GM23338 (cell line): Measurements from ENCODE around the gene TGFBRAP1. TPM values are rescaled to one million over a fixed set of nuclear protein-coding genes. Genes with fewer than 3 reads are reported as not detected.

Experiments used
- ATAC-seq: fragments of 200-7000 bp; cut with Tn5 transposase; 3 replicates; pipeline ENCODE4 v1.9.1; 2020
- DNase-seq: peaks from one replicate; pipeline ENCODE4 v3.0.0-alpha.2; 2015; ENCODE audit warnings: low spot score
- H2AFZ ChIP-seq: fragments of 200-600 bp; sonication (generic); 2 replicates; pipeline ENCODE4 v1.8.0; 2016; ENCODE audit warnings: antibody characterized with exemption, mild to moderate bottlenecking, moderate library complexity
- H3F3A ChIP-seq: fragments of 200-600 bp; sonication (generic); replicated peaks from 2 replicates; pipeline ENCODE4 v1.8.0; 2017; ENCODE audit warnings: antibody characterized with exemption, mixed run types, low read depth
- H3K27ac ChIP-seq: fragments of 200-600 bp; sonication (generic); 2 replicates; pipeline ENCODE4 v1.6.1; 2016; ENCODE audit warnings: low read depth
- H3K27me3 ChIP-seq: fragments of 200-600 bp; sonication (generic); 2 replicates; pipeline ENCODE4 v1.8.0; 2016; ENCODE audit warnings: mild to moderate bottlenecking, mixed run types, moderate library complexity; ENCODE audit not compliant: insufficient read depth
- H3K36me3 ChIP-seq: fragments of 200-600 bp; sonication (generic); 2 replicates; pipeline ENCODE4 v1.8.0; 2016; ENCODE audit warnings: mild to moderate bottlenecking; ENCODE audit not compliant: insufficient read depth
- H3K4me1 ChIP-seq: fragments of 200-600 bp; sonication (generic); 2 replicates; pipeline ENCODE4 v1.8.0; 2016; ENCODE audit warnings: mild to moderate bottlenecking, moderate library complexity; ENCODE audit not compliant: insufficient read depth
- H3K4me2 ChIP-seq: fragments of 200-600 bp; sonication (generic); 2 replicates; pipeline ENCODE4 v1.7.1; 2017; ENCODE audit warnings: mixed run types
- H3K4me3 ChIP-seq: fragments of 200-600 bp; sonication (generic); 2 replicates; pipeline ENCODE4 v1.6.1; 2016; ENCODE audit warnings: mixed run types
- H3K79me2 ChIP-seq: fragments of 200-600 bp; sonication (generic); replicated peaks from 2 replicates; pipeline ENCODE4 v1.8.0; 2017; ENCODE audit warnings: mild to moderate bottlenecking; ENCODE audit not compliant: insufficient read depth
- H3K9me2 ChIP-seq: fragments of 200-600 bp; sonication (generic); 2 replicates; pipeline ENCODE4 v1.8.0; 2017; ENCODE audit not compliant: insufficient read depth
- H4K20me1 ChIP-seq: fragments of 200-600 bp; sonication (generic); replicated peaks from 2 replicates; pipeline ENCODE4 v1.8.0; 2017; ENCODE audit warnings: mild to moderate bottlenecking; ENCODE audit not compliant: insufficient read depth
- H3K27ac Mint-ChIP-seq: 2 replicates; pipeline ENCODE4 v1.8.0; 2020; ENCODE audit warnings: inconsistent platforms, mild to moderate bottlenecking, moderate library complexity, mixed read lengths
- H3K27me3 Mint-ChIP-seq: 3 replicates; pipeline ENCODE4 v1.8.0; 2022; ENCODE audit warnings: low read depth, mild to moderate bottlenecking, moderate library complexity, mixed read lengths, inconsistent platforms; ENCODE audit not compliant: insufficient read depth, poor library complexity
- H3K36me3 Mint-ChIP-seq: 3 replicates; pipeline ENCODE4 v1.8.0; 2021; ENCODE audit warnings: low read depth, mild to moderate bottlenecking, inconsistent platforms, moderate library complexity, mixed read lengths
- H3K4me1 Mint-ChIP-seq: 3 replicates; pipeline ENCODE4 v1.8.0; 2020; ENCODE audit warnings: mild to moderate bottlenecking, inconsistent platforms, mixed read lengths
- H3K4me3 Mint-ChIP-seq: 3 replicates; pipeline ENCODE4 v1.8.0; 2021; ENCODE audit warnings: moderate library complexity, mild to moderate bottlenecking, inconsistent platforms, mixed read lengths
- H3K9me3 Mint-ChIP-seq: 3 replicates; pipeline ENCODE4 v1.8.0; 2020; ENCODE audit warnings: moderate library complexity, mild to moderate bottlenecking, inconsistent platforms, mixed read lengths
- CREB1 ChIP-seq: fragments of 250-450 bp; sonication (Bioruptor Pico); IDR thresholded peaks from 2 replicates; pipeline ENCODE4 v1.5.0; 2020; ENCODE audit warnings: low read depth, mild to moderate bottlenecking, moderate library complexity
- CTCF ChIP-seq, 2 experiments: fragments of 200-600 bp in 1 of 2; sonication (generic) in 1 of 2; conservative IDR thresholded peaks; 2 replicates each; pipeline versions ENCODE4 v1.5.1 to v1.6.1; 2016 to 2017; ENCODE audit warnings: antibody characterized with exemption in 2 of 2, low read depth in 2 of 2, mild to moderate bottlenecking in 2 of 2, moderate library complexity in 1 of 2
- ETS1 ChIP-seq: IDR thresholded peaks from 2 replicates; pipeline ENCODE4 v1.6.1; 2016; ENCODE audit warnings: antibody characterized with exemption
- EZH2 ChIP-seq: fragments of 200-600 bp; sonication (generic); IDR thresholded peaks from one replicate; pipeline ENCODE4 v1.8.0; 2017; ENCODE audit warnings: antibody characterized with exemption, mild to moderate bottlenecking, low read depth; ENCODE audit not compliant: unreplicated experiment
- EZH2phosphoT487 ChIP-seq: fragments of 200-600 bp; sonication (generic); IDR thresholded peaks from one replicate; pipeline ENCODE4 v1.8.1; 2018; ENCODE audit warnings: antibody characterized with exemption; ENCODE audit not compliant: unreplicated experiment
- NANOG ChIP-seq: IDR thresholded peaks from 2 replicates; pipeline ENCODE4 v1.6.1; 2016; ENCODE audit warnings: antibody characterized with exemption, borderline replicate concordance
- POLR2AphosphoS5 ChIP-seq: IDR thresholded peaks from 2 replicates; pipeline ENCODE4 v1.6.1; 2016; ENCODE audit warnings: antibody characterized with exemption, low read depth
- ZNF114 ChIP-seq: fragments of 250-450 bp; sonication (Bioruptor Pico); IDR thresholded peaks from 2 replicates; pipeline ENCODE4 v1.5.0; 2020; ENCODE audit warnings: mild to moderate bottlenecking, moderate library complexity
- ZNF331 ChIP-seq: fragments of 250-450 bp; sonication (Bioruptor Pico); IDR thresholded peaks from 2 replicates; pipeline ENCODE4 v1.5.0; 2020; ENCODE audit warnings: low read depth, mild to moderate bottlenecking, moderate library complexity
- polyA plus RNA-seq: library from polyadenylated mRNA; unstranded; fragments of >200 nt; fragmentation: Nextera tagmentation; extraction: Ambion mirVana; gene quantifications from 2 replicates; pipeline ENCODE4 v1.2.1, GENCODE V29; 2016
- total RNA-seq: library from RNA; depleted of rRNA; stranded (reverse); fragments of >200 nt; shearing (Covaris generic); gene quantifications from 2 replicates; pipeline ENCODE4 v1.2.3, GENCODE V29; 2014
- TF ChIP-seq, protein P1 (sequence below): IDR thresholded peaks from one replicate; pipeline ENCODE4 v1.6.1; 2018; ENCODE audit warnings: antibody characterized with exemption; ENCODE audit not compliant: unreplicated experiment
- TF ChIP-seq, protein P2 (sequence below): fragments of 250-450 bp; sonication (Bioruptor Pico); IDR thresholded peaks from 2 replicates; pipeline ENCODE4 v1.5.0; 2020; ENCODE audit warnings: mild to moderate bottlenecking, moderate library complexity

The TGFBRAP1 gene
- total and polyA plus RNA-seq, 2 experiments from 2014 or later = 6.3 to 23.5 TPM

DNA sequence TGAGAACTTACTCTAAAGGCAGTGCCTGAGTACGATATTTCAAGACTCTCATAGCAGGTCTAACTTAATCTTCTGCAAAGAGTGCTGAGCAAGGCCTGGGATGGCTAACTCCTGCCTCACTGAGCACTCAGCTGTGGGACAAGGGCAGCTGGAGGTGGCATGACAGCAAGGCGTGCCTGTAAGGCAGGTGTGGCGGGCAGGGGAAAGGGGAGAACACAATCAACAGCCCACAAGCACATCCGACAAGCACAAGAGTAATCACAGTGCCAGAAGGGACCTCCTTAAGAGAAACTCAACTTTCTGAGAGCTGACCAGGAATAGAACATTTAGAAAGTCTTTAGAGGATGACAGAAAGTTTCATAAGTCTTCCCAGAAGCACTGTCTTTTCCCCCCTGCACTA is 46.0 kb downstream of the TGFBRAP1 start:
- Mint-ChIP-seq H3K4me1 (peaks cover 4% of the 10 kb centered on the region; the same call in 2 of the 3 replicates), H3K36me3 (peaks cover 31% of the 10 kb centered on the region), H3K27me3 (peaks cover 6% of the 10 kb centered on the region), H3K9me3 (no peaks in the 10 kb centered on the region), H3K27ac (no peak overlapping the region), H3K4me3 (no peak overlapping the region)
- no peak overlapping the region for H2AFZ ChIP-seq
- DNase-seq = no peak
- H3K4me2 ChIP-seq = no peak overlapping the region
- H3K27ac ChIP-seq = no peak overlapping the region
- H3K36me3 ChIP-seq = 0 out of 2 replicates have a peak, but pooled peaks cover 5% of the 10 kb centered on the region
- no peaks in the 10 kb centered on the region for H3F3A ChIP-seq
- no peaks in the 10 kb centered on the region for H3K79me2 ChIP-seq
- H3K9me2 ChIP-seq = no peaks in the 10 kb centered on the region
- H4K20me1 ChIP-seq = no peaks in the 10 kb centered on the region; the same call in none of the 2 replicates
- ATAC-seq = no peak
- no peak overlapping the region for H3K4me3 ChIP-seq
- no peaks in the 10 kb centered on the region for H3K27me3 ChIP-seq
- H3K4me1 ChIP-seq = no peaks in the 10 kb centered on the region
- TF ChIP-seq ETS1 (no peak), CTCF (conservative IDR thresholded peaks at IDR 0.05; ENCODE audit: low read depth in 2 of 2) (no peak), NANOG (no peak), POLR2AphosphoS5 (no peak), ZNF331 (CRISPR knock-in tag) (no peak), EZH2phosphoT487 (no peak), CREB1 (CRISPR knock-in tag) (no peak), ZNF114 (no peak), EZH2 (no peak)
- TF ChIP-seq, protein P1, sequence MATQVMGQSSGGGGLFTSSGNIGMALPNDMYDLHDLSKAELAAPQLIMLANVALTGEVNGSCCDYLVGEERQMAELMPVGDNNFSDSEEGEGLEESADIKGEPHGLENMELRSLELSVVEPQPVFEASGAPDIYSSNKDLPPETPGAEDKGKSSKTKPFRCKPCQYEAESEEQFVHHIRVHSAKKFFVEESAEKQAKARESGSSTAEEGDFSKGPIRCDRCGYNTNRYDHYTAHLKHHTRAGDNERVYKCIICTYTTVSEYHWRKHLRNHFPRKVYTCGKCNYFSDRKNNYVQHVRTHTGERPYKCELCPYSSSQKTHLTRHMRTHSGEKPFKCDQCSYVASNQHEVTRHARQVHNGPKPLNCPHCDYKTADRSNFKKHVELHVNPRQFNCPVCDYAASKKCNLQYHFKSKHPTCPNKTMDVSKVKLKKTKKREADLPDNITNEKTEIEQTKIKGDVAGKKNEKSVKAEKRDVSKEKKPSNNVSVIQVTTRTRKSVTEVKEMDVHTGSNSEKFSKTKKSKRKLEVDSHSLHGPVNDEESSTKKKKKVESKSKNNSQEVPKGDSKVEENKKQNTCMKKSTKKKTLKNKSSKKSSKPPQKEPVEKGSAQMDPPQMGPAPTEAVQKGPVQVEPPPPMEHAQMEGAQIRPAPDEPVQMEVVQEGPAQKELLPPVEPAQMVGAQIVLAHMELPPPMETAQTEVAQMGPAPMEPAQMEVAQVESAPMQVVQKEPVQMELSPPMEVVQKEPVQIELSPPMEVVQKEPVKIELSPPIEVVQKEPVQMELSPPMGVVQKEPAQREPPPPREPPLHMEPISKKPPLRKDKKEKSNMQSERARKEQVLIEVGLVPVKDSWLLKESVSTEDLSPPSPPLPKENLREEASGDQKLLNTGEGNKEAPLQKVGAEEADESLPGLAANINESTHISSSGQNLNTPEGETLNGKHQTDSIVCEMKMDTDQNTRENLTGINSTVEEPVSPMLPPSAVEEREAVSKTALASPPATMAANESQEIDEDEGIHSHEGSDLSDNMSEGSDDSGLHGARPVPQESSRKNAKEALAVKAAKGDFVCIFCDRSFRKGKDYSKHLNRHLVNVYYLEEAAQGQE = no peak
- TF ChIP-seq, protein P2, sequence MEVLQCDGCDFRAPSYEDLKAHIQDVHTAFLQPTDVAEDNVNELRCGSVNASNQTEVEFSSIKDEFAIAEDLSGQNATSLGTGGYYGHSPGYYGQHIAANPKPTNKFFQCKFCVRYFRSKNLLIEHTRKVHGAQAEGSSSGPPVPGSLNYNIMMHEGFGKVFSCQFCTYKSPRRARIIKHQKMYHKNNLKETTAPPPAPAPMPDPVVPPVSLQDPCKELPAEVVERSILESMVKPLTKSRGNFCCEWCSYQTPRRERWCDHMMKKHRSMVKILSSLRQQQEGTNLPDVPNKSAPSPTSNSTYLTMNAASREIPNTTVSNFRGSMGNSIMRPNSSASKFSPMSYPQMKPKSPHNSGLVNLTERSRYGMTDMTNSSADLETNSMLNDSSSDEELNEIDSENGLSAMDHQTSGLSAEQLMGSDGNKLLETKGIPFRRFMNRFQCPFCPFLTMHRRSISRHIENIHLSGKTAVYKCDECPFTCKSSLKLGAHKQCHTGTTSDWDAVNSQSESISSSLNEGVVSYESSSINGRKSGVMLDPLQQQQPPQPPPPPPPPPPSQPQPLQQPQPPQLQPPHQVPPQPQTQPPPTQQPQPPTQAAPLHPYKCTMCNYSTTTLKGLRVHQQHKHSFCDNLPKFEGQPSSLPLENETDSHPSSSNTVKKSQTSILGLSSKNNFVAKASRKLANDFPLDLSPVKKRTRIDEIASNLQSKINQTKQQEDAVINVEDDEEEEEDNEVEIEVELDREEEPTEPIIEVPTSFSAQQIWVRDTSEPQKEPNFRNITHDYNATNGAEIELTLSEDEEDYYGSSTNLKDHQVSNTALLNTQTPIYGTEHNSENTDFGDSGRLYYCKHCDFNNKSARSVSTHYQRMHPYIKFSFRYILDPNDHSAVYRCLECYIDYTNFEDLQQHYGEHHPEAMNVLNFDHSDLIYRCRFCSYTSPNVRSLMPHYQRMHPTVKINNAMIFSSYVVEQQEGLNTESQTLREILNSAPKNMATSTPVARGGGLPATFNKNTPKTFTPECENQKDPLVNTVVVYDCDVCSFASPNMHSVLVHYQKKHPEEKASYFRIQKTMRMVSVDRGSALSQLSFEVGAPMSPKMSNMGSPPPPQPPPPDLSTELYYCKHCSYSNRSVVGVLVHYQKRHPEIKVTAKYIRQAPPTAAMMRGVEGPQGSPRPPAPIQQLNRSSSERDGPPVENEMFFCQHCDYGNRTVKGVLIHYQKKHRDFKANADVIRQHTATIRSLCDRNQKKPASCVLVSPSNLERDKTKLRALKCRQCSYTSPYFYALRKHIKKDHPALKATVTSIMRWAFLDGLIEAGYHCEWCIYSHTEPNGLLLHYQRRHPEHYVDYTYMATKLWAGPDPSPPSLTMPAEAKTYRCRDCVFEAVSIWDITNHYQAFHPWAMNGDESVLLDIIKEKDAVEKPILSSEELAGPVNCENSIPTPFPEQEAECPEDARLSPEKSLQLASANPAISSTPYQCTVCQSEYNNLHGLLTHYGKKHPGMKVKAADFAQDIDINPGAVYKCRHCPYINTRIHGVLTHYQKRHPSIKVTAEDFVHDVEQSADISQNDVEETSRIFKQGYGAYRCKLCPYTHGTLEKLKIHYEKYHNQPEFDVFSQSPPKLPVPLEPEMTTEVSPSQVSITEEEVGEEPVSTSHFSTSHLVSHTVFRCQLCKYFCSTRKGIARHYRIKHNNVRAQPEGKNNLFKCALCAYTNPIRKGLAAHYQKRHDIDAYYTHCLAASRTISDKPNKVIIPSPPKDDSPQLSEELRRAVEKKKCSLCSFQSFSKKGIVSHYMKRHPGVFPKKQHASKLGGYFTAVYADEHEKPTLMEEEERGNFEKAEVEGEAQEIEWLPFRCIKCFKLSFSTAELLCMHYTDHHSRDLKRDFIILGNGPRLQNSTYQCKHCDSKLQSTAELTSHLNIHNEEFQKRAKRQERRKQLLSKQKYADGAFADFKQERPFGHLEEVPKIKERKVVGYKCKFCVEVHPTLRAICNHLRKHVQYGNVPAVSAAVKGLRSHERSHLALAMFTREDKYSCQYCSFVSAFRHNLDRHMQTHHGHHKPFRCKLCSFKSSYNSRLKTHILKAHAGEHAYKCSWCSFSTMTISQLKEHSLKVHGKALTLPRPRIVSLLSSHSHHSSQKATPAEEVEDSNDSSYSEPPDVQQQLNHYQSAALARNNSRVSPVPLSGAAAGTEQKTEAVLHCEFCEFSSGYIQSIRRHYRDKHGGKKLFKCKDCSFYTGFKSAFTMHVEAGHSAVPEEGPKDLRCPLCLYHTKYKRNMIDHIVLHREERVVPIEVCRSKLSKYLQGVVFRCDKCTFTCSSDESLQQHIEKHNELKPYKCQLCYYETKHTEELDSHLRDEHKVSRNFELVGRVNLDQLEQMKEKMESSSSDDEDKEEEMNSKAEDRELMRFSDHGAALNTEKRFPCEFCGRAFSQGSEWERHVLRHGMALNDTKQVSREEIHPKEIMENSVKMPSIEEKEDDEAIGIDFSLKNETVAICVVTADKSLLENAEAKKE (CRISPR knock-in tag) = no peak
